Measurements from ENCODE around the gene LACC1. TPM values are rescaled to one million over a fixed set of nuclear protein-coding genes. Genes with fewer than 3 reads are reported as not detected.

Gene LACC1
- polyA plus RNA-seq, 1 of the 3 experiments (the other 2 are of a cell fraction), result 4.2 TPM

GRCh38 chr13:43872181-43872580 lies 7.5 kb upstream of the LACC1 start:
- TF ChIP-seq RXRA (IDR thresholded peaks at IDR 0.05; ENCODE audit: borderline replicate concordance, low read depth), result no peak
- TF ChIP-seq FOSL2 (IDR thresholded peaks at IDR 0.05; ENCODE audit: borderline replicate concordance, low read depth), result no peak
- no peak for TF ChIP-seq MXI1 (IDR thresholded peaks at IDR 0.05; ENCODE audit: low read depth, low read length)
- Histone ChIP-seq H2AFZ (ENCODE audit: low read depth) (no peak overlapping the region), H3K27me3 (ENCODE audit: insufficient read depth) (no peaks in the 10 kb centered on the region), H3K4me3 (ENCODE audit: low read depth in 2 of 2, low read length in 1 of 2) (no peak overlapping the region), H4K20me1 (ENCODE audit: insufficient read depth) (no peaks in the 10 kb centered on the region), H3K79me2 (ENCODE audit: insufficient read depth) (no peaks in the 10 kb centered on the region), H3K36me3 (replicated peaks in 1 of 2; ENCODE audit: control insufficient read depth in 1 of 2, insufficient read depth in 2 of 2, low read length in 1 of 2) (peaks cover 45 to 51% of the 10 kb centered on the region in 2 experiments), H3K9me3 (no peaks in the 10 kb centered on the region), H3F3A (replicated peaks; ENCODE audit: insufficient read depth) (peaks cover 10% of the 10 kb centered on the region), H3K9ac (no peak overlapping the region), H3K9me2 (no peaks in the 10 kb centered on the region), H3K4me2 (no peak overlapping the region), H3K27ac (ENCODE audit: low read depth in 2 of 2, low read length in 1 of 2) (no peak overlapping the region), H3K4me1 (ENCODE audit: control insufficient read depth in 1 of 2, insufficient read depth in 2 of 2, low read depth in 1 of 2, low read length in 1 of 2) (no peaks in the 10 kb centered on the region)
- DNase-seq, result no peak
- POLR2A ChIA-PET, result no interaction called here
- CTCF ChIA-PET, result interaction anchor here (1.0 to 2.6 kb wide), 3 partner anchors 67 to 903 kb away, joined by 3 to 6 read pairs (median 5); no protein-coding TSS in a partner anchor
- 96% methylated on average over 1 of the region's 1 CpG for WGBS (ENCODE audit: low lambda C conversion rate)

- peaks cover 17% of the 10 kb centered on the region for H3K79me2 ChIP-seq (ENCODE audit: insufficient read depth)
- peak; percentile 74 for TF ChIP-seq RAD21 (IDR thresholded peaks at IDR 0.05; ENCODE audit: low read length)
- peak; percentile 16; the same call in 1 of the 2 replicates for TF ChIP-seq SMC3 (IDR thresholded peaks at IDR 0.05; ENCODE audit: low read depth, low read length)
- TF ChIP-seq RCOR1 (IDR thresholded peaks at IDR 0.05; ENCODE audit: low read length), result no peak
- peak; percentile 75 for TF ChIP-seq CTCF (IDR thresholded peaks at IDR 0.05)
- no peaks in the 10 kb centered on the region for H3K9me2 ChIP-seq
- peaks cover 0 to 8% of the 10 kb centered on the region in 2 experiments; a peak in 2 of 4 replicates for H3K4me1 ChIP-seq (ENCODE audit: control insufficient read depth in 1 of 2, insufficient read depth in 2 of 2, low read depth in 1 of 2, low read length in 1 of 2)
- H3K4me3 ChIP-seq (ENCODE audit: low read depth in 2 of 2, low read length in 1 of 2), result no peak overlapping the region
- H3K4me2 ChIP-seq, result no peak overlapping the region
- ChIA-PET POLR2A (interaction anchor here (0.5 kb wide), 1 partner anchor 1192 kb away, joined by 4 read pairs; no protein-coding TSS in a partner anchor), CTCF (interaction anchor here (1.0 to 2.6 kb wide), 3 partner anchors 70 to 790 kb away, joined by 3 to 6 read pairs (median 4); no protein-coding TSS in a partner anchor)
- 4% methylated on average over 2 of the region's 2 CpGs for whole genome bisulfite sequencing (ENCODE audit: low lambda C conversion rate)
- H3F3A ChIP-seq (replicated peaks; ENCODE audit: insufficient read depth), result peaks cover 20% of the 10 kb centered on the region
- H3K9ac ChIP-seq, result no peak overlapping the region
- peak overlapping the region in 1 of 2 experiments; percentile 21; a peak in 2 of 4 replicates for H3K27ac ChIP-seq (ENCODE audit: low read depth in 2 of 2, low read length in 1 of 2)
- H3K27me3 ChIP-seq (ENCODE audit: insufficient read depth), result no peaks in the 10 kb centered on the region
- DNase-seq, result peak; percentile 11
- H4K20me1 ChIP-seq (ENCODE audit: insufficient read depth), result no peaks in the 10 kb centered on the region
- H3K36me3 ChIP-seq (replicated peaks in 1 of 2; ENCODE audit: control insufficient read depth in 1 of 2, insufficient read depth in 2 of 2, low read length in 1 of 2), result peaks cover 22 to 32% of the 10 kb centered on the region in 2 experiments
- H2AFZ ChIP-seq (ENCODE audit: low read depth), result peak overlapping the region; percentile 19; the same call in 1 of the 2 replicates
- no peaks in the 10 kb centered on the region for H3K9me3 ChIP-seq
Observed at GRCh38 chr13:43874504-43875092, 5.1 kb upstream of the LACC1 start.

- peaks cover 0 to 12% of the 10 kb centered on the region in 2 experiments; a peak in 2 of 4 replicates for H3K4me1 ChIP-seq (ENCODE audit: control insufficient read depth in 1 of 2, insufficient read depth in 2 of 2, low read depth in 1 of 2, low read length in 1 of 2)
- DNase-seq, result no peak
- no peak overlapping the region for H3K4me2 ChIP-seq
- no peaks in the 10 kb centered on the region for H3K27me3 ChIP-seq (ENCODE audit: insufficient read depth)
- H4K20me1 ChIP-seq (ENCODE audit: insufficient read depth), result no peaks in the 10 kb centered on the region
- WGBS (ENCODE audit: low lambda C conversion rate), result 93% methylated on average over 2 of the region's 2 CpGs
- H3K36me3 ChIP-seq (replicated peaks in 1 of 2; ENCODE audit: control insufficient read depth in 1 of 2, insufficient read depth in 2 of 2, low read length in 1 of 2), result peaks cover 14 to 19% of the 10 kb centered on the region in 2 experiments
- H3K9ac ChIP-seq, result no peak overlapping the region
- H3F3A ChIP-seq (replicated peaks; ENCODE audit: insufficient read depth), result peaks cover 20% of the 10 kb centered on the region
- H3K4me3 ChIP-seq (ENCODE audit: low read depth in 2 of 2, low read length in 1 of 2), result no peak overlapping the region
- no peak overlapping the region for H2AFZ ChIP-seq (ENCODE audit: low read depth)
- ChIA-PET CTCF (interaction anchor here (1.4 kb wide), 1 partner anchor 789 kb away, joined by 3 read pairs; no protein-coding TSS in a partner anchor), POLR2A (no interaction called here)
- no peak overlapping the region for H3K27ac ChIP-seq (ENCODE audit: low read depth in 2 of 2, low read length in 1 of 2)
- no peaks in the 10 kb centered on the region for H3K9me3 ChIP-seq
- H3K79me2 ChIP-seq (ENCODE audit: insufficient read depth), result peaks cover 17% of the 10 kb centered on the region
- no peaks in the 10 kb centered on the region for H3K9me2 ChIP-seq
- TF ChIP-seq TEAD4 (IDR thresholded peaks at IDR 0.05; ENCODE audit: borderline replicate concordance, insufficient read depth) (no peak), EP300 (IDR thresholded peaks at IDR 0.05; ENCODE audit: borderline replicate concordance in 1 of 2, low read depth in 1 of 2, low read length in 1 of 2) (no peak), IRF3 (IDR thresholded peaks at IDR 0.05; ENCODE audit: low read depth, low read length) (no peak), FOSL2 (IDR thresholded peaks at IDR 0.05; ENCODE audit: borderline replicate concordance, low read depth) (no peak), ELF1 (IDR thresholded peaks at IDR 0.05) (no peak), NFIC (IDR thresholded peaks at IDR 0.05; ENCODE audit: borderline replicate concordance) (no peak), TCF12 (IDR thresholded peaks at IDR 0.05) (no peak), RCOR1 (IDR thresholded peaks at IDR 0.05; ENCODE audit: low read length) (no peak)
Observed at GRCh38 chr13:43876366-43876765, 3.3 kb upstream of the LACC1 start.
